NCI-H2107 treated with DMSO at 0.1 percent for 48 hours (cell line): ENCODE measurements around the gene SFRP5.

Experiments used
- DNase-seq: peaks from one replicate; lab custom pipeline; 2025; ENCODE audit not compliant: unreplicated experiment; lab: John Stamatoyannopoulos, UW

Gene SFRP5

DNA sequence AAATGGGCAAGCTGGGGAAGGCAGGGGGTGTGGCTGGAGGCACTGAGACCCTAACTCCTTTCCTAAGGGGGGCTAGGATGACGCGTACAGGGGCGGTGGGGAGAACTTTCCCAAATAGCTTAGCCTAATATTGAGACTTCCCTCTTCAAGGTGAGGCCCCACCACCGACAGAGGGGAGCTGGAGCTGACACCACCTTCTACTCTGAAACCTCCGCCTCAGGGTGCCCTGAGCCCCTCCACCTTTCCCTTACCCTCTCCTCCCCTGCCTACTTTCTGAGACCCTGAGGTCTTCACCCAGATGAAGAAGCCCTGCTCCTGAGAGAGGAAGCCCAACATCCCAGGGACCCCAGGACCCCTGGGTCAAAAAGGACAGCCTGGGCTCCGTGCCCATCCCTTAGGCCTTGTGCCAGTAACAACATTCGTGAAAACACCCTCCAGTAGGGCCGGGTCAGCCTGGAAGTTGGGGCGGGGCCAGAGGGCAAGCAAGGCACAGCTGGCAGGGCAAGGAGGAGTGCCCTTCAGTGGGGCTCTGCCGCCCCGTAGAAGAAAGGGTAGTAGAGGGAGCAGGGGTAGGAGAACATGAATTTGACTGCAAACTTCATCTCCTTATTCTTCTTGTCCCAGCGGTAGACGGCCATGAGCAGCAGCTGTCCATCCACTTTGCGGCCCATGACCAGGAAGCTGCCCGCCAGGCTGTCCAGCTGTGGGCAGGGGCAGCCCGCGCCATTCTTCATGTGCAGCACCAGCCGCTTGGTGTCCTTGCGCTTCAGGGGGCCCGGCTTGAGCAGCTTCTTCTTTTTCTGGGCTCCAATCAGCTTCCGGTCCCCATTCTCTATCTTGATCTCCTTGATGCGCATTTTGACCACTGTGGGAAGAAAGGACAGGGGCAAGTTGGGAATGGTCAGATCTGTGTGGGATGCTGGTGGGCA lies 4.5 kb downstream of the SFRP5 start:
- no peak for DNase-seq

DNA sequence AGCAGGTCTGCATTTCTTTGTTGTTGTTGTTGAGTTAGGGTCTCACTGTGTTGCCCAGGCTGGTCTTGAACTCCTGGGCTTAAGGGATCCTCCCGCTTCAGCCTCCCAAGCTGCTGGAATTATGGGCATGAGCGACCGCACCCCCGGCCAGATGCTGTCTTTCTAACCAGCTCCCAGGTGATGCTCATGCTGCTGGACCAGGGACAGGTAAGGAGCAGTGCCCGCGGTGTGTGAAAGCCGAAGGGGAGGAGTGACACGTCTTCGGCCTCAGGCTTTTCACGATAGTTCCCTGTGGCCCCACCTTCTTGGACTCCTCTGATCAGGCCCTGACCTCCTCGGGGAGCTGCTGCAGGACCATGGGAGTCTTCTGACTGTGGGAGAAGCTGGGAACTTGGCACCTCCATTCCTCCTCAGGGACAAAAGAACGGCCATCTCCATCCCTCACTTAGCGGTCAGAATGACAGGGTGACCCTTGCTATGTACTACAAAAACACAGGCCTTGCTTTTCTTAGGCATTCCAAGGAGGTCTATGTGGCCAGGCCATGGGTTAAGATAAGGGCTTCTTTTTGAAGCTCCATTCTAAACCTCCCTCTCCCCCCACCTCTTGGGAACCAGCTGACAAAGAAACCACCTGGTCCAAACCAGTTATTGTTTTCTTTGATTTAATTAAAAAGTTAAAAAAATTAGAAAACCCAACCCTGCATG lies 5.5 kb downstream of the SFRP5 start:
- no peak for DNase-seq

DNA sequence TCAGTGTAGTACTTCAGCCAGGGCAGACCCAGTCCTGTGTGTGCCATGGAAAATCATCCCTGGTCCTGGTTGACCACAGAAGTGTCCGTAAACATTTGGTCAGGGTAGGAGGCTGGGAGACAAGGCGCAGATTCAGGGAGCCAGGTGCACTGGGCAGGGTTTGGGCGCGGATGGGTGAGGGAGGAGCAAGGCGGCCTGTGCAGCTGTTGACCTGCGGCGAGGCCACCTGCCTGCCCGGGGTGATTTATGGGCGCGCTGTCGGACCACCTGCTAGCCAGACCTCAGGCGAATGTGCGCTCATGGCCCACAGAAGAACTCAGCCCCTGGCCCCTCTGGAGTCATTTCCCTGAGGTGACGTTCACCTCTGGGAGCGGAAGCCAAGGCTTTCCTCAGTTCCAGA lies 6.6 kb downstream of the SFRP5 start:
- DNase-seq: no peak

DNA sequence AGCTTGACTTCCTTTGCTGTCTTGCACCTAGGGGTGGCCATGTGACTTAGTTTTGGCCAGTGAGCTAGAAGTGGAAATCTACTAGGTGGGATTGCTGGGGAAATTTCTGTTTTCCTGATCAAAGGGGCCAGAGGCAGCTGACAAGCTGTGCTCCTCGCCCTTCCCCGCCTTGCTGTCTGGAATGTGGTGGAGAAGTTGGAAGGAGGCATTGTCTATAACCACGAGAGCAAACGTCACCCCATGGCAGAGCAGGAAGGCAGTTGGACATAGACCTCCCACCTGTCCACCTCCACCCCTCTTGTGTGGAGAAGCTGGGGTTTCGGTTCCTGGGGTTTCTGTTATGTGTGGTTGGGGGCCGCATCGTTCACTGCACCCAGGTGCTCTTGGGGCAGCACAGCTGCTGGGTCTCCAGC lies 7.3 kb downstream of the SFRP5 start:
- no peak for DNase-seq

DNA sequence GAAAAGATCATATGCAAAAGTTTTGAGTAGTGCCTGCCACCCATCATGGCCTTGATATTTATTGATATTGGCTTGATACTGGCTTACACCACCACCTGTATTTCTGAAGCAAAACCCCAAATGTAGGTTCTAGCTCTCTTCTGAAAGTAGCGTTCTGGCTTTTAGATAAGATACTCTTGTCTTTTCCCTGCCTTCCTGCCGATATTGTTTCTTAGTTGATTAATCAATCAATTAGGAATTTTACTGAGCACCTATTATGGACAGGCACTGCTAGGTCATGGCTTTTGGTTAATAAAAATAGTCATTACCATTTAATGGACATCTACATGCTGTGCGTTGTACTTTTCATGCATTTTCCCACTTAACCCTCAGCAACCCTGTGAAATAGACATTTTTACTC lies 7.9 kb downstream of the SFRP5 start:
- DNase-seq: no peak

DNA sequence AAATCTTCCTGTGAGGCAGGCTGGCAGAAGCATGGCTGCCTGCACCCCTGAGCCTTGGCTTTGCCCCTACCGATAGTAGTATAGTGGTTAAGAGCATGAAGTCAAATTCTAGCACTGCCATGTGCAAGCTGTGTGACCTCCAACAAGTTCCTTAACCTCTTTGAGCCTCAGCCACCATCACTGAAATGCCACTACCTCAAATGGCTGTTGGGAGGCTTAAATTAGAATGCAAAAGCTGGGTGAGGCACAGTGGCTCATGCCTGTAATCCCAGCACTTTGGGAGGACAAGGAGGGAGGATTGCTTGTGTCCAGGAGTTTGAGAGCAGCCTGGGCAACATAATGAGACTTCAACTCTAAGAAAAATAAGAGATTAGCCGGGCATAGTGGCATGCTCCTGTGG lies 8.4 kb downstream of the SFRP5 start:
- no peak for DNase-seq

DNA sequence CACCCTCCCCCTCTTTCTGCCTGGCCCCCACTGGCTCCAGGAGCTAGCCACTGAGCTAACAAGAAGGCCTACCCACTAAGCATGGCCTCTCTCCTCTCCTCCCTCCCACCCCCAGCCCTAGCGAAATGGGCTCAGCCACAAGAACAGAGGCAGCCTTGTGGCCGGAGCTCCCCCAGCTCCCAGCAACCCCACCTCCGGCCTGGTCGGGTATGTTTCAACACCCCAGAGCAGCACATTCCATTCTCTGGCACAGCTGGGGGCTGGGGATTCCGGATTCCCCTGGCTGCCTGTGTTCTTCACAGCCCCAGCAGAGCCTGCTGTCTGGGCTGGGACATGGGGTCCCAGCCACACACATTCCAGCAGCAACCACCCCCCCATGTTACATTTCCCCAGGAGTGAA lies 9.0 kb downstream of the SFRP5 start:
- no peak for DNase-seq

DNA sequence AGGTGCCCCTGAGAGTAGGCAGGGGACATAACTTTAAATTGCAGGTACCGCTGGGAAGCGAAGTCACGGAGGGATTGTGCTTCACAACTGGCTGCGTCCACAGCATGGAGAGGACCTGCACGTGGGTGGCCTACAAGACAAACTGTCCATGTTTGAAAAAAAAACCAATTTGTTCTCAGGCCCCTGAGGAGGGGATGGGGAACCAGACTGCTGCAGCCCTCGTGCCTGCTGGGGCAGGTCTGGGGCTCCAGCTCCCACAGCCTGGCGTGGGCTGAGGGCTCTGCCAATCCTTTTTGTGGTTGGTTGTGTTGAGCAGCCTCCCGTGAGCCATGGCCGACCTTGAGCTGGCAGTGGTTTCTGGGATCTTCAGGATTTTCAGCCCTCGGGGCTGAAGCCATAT lies 9.7 kb downstream of the SFRP5 start:
- no peak for DNase-seq

DNA sequence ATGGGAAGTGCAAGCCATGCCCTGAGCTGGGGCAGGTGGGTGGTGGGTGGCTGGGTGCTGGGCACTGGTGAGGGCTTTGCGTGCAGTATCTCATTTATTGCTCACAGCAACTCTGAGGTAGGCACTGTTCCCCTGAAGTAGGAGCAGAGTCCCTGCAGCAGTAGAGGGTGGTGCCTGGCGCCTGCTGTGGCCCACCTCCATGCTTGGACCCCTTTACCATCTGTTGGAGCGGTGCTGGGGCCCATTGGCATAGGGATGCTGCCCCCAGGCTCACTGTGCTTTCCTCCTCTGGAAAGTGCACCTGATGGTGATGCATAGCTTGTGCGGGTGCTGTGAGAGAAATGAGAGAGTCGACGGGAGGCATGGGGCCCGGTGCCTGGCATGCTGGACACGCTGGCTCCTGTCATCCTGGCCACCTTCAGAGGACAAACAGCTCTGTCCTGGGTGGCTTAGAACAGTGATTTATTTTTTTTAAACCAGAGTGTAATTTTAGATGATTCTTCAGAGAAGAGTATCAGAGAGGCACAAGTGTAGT lies 10.4 kb downstream of the SFRP5 start:
- DNase-seq: no peak

DNA sequence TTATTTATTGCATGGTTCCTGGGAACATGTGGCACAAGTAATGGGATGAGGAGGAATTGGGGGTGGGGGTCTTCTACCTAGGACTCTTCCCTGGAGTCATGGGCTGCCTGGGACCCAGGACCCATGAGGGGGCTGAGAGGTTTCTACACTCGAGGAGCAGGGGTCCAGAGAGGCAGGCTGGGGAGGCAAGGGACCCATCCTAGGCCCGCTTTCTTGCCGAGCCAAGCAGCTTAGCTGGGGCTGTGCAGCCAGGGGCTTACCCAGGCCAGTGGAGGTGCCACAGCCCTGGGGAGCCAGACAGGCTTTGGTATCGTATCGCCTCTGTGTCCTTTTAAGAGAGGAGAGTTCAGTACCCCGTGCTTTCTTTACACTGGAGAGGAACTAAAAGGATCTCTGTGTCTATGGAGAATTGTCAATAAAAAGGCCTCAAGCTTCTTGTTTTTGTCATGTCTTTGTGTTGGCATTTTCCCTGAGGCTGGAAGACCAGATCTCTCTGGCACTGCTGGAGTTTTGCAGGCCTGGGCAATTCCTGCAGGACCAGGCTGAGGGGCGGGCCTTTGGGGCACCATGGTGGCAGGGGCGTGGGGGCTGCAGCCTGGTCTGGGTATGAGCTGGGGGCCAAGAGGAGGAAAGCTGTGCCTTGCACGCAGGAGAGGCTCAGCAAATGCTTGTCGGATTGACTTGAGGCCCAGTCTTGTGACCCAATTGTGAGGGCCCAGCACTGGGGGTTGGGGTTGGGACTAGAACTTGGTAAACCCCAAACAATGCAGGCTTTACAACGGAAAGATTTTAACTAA lies 11.1 kb downstream of the SFRP5 start:
- DNase-seq: no peak

DNA sequence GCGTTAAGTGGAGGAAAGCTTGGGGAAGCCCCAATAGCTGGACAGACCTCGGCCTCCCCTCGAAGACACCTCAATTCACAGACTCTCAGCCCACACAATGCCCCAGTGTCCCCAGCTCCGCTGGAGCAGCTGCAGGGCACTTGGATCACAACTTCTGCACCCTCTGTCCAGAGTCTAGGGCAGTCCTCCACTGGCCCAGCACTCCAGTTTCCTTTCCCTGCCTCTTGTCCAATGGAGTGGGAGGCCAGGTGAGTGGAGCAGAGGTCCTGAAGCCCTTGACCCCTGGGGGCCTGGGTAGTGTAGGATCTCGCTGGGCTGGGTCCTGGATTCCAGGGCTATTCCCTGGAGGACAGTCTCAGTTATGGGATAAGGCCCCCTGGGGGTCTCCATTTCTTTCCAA lies 11.9 kb downstream of the SFRP5 start:
- DNase-seq: no peak

DNA sequence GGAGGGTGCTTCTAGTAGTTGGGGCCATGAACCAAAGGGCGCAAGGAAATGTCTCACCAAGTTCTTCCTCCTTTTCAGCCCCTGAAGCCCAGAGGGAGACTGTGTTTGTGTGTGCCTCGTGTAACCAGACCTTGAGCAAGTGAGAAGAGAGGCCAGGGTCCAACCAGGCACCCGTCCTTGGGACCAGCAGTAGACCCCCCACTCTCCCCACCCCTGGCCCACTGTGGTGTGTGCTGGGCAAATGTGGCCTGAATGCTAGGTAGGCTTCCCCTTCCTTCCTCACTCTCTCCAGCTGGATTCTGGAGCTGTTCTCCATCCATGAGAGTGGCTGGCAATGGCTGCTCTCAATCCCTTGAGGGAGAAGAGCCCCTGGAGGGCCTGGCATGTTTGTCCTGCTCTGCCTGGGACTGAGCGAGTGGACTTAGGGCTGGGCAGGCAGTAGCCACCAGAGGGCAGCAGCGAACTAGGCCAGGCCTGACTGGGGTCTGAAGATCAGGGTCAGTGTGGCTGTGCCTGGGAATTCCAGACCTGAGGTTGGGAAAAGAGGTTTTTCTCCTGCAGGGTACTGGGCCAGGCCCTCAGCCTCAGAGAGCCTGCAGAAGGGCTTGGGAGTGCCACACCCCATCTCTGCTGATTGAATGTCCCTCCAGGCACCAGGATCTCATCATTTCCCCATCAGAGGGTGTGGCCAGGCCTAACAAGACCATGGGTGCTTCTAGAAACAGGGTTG lies 12.5 kb downstream of the SFRP5 start:
- DNase-seq: no peak

DNA sequence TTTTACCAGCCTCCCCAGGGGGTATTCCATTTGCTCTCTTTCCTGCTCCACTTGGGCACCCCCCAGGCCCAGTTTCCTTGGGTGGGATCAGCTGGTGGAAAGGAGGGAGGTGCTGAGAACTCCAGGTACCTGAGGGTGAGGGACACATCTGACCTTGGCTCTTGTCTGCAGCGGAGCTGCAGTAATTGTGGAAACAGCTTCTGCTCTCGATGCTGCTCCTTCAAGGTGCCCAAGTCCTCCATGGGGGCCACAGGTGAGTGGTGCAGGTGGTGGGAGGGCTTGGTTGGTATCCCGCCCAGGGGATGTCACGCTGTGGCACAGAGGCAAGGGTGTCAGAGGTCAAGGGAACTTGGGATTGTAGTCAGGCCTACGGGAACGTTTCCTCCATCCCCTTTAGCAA lies 14.3 kb downstream of the SFRP5 start:
- DNase-seq: no peak

DNA sequence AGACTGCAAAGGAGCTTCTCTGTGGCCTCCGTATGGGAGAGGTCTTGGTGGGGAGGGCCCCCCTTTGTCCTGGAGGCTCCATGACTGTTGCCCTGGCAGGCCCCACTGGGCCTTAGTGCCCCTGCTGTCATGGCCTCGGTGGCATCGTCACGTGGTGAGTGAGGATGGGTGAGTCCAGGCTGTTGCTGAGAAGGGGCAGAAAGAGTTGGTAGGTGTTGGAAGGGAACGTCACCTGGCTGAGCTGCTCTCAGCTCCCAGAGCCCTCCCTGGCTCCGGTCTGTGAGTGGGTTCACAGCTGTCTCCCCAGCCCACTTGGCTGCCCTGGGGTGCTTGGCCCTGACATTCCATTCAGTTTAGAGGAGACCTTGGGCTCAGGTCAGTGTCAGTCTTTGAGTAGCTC lies 16.1 kb downstream of the SFRP5 start:
- DNase-seq: no peak

DNA sequence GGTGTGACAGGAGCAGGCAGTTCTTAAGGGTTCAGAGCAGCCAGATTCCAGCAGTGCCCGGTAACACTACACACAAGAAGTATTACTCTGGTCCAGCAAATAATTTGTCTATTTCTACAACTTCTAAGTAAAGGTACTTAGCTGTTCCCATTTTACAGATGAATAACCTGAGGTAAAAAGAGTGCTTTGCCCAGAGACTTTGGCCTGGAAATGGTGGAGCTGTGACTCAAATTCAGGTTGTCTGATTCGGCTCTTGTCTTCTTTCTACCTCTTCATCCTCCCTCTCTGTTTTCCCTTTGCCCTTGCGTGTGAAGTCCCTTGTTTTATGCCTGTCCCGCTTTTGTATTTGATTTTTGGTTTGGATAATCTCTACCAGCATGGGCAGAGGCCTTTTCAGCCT lies 17.1 kb downstream of the SFRP5 start:
- no peak for DNase-seq

DNA sequence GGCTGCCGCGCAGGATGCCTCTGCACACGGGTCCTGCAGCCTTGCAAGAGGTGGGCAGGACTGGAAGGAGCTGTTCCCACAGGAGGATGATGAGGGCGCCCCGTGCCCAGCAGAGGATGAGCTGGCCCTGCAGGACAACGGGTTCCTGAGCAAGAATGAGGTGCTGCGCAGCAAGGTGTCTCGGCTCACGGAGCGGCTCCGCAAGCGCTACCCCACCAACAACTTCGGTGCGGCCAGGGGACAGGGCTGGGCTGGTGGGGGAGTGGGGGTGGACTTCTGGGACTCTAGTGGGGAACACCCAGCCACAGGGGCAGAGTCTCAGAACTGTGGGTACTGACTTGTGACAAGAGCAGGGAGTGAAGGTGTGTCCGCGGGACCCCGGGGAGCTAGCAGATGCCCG lies 18.8 kb downstream of the SFRP5 start:
- DNase-seq: no peak

DNA sequence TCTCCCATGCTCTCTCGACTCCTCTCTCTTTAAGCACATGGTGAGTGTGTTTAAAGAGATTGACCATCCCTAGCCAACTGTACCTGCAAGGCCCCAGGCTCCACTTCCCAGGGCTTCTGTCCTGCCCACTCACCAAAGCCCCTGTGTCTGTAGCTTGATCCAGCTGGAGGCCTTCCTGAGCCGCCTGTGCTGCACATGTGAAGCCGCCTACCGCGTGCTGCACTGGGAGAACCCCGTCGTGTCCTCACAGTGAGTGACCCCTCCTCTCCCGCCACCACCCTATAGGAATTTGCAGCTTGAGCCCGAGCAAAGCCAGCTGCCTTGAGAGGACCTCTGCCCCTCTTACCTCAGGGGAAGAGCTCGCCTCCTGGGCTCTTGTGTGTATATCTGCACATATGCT lies 23.7 kb downstream of the SFRP5 start:
- DNase-seq: no peak

DNA sequence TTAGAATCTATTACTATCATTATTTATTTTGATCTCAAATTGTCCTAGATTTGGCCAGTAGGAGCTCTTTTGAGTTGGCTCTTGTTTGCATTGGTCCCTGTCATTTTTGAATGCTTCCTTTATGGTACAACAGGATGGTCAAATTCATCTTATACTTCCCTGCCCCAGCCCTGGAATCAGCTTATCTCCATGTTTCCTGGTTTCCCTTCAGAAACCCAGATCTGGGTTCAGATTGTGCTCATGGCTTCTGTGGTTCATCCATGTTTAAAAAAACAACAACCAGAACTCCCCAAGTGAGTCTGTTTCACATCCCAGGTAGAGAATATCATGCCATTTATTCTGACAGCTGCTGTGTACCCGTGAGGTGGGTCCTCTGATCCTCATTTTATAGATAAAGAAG lies 24.2 kb downstream of the SFRP5 start:
- DNase-seq: no peak

DNA sequence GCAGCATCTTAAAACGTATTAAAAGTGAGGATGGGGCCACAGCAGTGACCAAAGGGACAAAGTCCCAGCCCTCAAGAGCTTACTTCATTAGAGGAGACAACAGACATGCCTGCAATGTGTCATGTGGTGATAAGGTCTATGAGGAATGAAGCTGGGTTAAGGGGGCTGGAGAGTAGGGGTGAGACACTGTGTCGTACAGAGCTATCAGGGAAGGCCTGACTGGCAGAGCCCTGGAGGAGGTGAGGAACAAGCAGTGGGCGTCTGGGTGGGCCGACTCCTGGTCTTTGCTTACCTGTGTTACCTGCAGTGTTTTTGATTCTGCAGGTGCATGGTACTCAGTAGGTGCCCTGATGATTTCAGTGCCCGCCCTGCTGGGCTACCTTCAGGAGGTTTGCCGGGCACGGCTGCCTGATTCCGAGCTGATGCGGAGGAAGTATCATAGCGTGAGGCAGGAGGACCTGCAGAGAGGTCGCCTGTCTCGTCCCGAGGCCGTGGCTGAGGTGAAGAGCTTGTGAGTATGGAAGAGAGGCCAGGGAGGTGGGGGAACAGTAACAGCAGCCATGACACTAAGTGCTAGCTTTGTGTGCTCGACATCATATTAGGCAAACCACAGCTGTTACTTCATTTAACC lies 27.3 kb downstream of the SFRP5 start:
- DNase-seq: no peak

DNA sequence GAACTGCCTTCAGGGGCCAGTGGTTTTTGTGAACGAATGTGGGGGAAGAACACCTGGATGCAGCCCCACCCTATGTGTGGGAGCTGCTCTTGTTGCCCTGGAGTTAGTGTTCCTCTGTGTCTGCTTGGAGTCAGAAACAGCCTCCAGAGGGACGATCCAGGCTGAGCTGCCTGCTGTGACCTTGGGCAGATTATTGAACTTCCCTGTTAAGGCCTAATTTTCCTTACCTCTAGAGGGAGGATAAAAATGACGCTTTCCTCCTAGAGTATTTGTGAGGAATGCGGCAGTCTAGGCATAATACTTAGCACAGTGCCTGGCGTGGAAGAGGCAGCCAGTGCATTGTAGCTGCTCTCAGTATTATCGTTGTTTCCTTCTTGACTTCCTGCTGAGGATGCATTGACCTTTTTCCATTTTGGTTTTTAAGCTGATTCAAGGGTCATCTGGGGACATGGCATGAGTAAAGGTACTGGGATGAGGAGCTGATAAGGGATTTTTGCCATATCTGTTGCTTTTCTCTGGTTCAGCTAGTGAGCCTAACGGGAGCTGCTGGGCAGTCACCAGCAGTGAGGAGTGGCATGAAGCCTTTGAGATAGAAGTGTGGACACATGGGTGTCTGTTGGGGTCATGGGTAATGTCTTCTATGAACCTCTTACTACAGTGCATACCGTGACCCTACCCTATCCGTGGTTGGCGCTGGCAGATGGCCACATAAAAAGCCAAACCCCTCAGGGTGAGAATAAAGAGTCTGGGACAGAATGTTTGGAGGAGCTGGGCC lies 28.4 kb downstream of the SFRP5 start:
- no peak for DNase-seq
